SH-SY5Y (cell line): ENCODE measurements around the gene IQSEC2.

Experiments
- GATA2 ChIP-seq: IDR thresholded peaks from 2 replicates; pipeline ENCODE4 v1.6.1; 2011; ENCODE audit warnings: mild to moderate bottlenecking, low read depth, low read length
- GATA3 ChIP-seq: IDR thresholded peaks from 2 replicates; pipeline ENCODE4 v1.6.1; 2011; ENCODE audit warnings: low read depth, mild to moderate bottlenecking, low read length, moderate library complexity

- no peak for TF ChIP-seq GATA3
- TF ChIP-seq GATA2, result no peak
These were observed 31.8 kb upstream of the IQSEC2 start for GRCh38 chrX:53312946-53313727.
